ENCODE data around the gene LMAN1L. TPM values are rescaled to one million over a fixed set of nuclear protein-coding genes. Genes with fewer than 3 reads are reported as not detected.
"Not testable (repeated sequence)": the region's sequence is repeated elsewhere in the genome, so short reads cannot be mapped to it uniquely, and the experiment has no call there.

LMAN1L gene
- total RNA-seq, 1 donor from 2014 or later, result not detected

DNA sequence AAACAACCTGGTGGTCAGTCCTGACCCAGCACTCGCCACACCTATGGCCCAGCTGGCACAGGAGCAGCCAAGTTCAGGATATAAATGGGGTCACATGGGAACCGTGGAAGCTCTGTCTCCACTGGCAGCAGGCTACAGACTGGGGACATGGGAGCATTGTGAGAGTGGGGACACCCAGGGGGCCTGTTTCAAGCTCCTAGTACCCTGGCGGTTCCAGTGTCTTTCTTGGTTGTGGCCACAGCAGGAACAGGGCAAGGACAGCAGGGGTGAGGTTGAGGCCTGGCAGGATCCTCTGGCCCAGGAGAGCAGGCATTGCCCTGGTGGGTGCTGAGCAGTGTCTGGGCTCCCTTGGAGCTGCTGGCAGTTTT is 28.8 kb upstream of the LMAN1L start:
- intact Hi-C loops (cut with DNase I), result loop anchor here (5.0 kb wide), 2 partner anchors 154 to 241 kb away; partner anchors contain the start of genes ARID3B and COX5A

DNA sequence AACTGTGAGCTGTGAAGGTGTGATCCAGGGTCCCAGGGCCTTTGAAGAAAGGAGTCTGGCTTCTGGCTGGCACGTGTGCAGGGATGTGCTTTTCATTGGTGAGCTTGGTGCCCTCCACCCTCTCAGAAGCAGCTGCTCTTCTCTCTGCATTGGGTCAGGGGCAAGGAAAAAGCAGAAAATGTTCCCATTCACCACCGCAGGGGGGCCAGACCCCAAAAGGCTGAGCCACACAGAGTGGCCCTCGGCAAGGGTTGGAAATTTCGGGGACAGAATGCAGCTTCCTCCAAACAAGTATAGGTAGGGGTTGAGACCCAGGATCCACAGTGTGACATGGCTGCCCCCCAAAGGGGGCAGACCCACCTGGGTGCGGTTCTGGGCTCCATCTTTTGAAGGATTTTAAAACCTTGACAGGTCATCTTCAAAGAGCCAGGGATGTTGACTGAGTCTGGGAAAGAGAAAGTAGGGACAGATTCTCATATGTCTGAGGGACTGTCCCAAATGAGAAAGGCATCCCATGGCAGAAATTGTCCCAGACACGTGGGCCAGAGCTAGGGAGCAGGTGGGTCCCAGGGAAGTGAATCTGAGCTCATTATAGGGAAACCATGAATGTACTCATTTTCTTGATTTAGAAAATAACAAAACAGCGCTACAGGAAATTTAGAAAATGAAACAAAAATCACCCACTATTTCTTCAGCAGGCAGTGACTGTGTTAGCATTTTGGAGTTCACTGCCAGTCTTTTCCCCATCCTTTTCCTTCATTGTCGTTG is 28.0 kb upstream of the LMAN1L start:
- no peaks in the 10 kb centered on the region for H3K9me3 ChIP-seq
- H3K36me3 ChIP-seq, result no peaks in the 10 kb centered on the region
- peaks cover 31 to 65% of the 10 kb centered on the region in 2 donors for H3K4me1 ChIP-seq
- H3K4me3 ChIP-seq, result peak overlapping the region in 1 of 2 donors; percentile 89
- no peak for DNase-seq (ENCODE audit: low spot score in 2 of 2)
- intact Hi-C loops (cut with DNase I), result loop anchor here (5.0 kb wide), 2 partner anchors 153 to 242 kb away; partner anchors contain the start of genes ARID3B and COX5A
- peak overlapping the region; percentile 76 to 79 for H3K27ac ChIP-seq
- H3K27me3 ChIP-seq, result no peaks in the 10 kb centered on the region
- TF ChIP-seq, protein P1, sequence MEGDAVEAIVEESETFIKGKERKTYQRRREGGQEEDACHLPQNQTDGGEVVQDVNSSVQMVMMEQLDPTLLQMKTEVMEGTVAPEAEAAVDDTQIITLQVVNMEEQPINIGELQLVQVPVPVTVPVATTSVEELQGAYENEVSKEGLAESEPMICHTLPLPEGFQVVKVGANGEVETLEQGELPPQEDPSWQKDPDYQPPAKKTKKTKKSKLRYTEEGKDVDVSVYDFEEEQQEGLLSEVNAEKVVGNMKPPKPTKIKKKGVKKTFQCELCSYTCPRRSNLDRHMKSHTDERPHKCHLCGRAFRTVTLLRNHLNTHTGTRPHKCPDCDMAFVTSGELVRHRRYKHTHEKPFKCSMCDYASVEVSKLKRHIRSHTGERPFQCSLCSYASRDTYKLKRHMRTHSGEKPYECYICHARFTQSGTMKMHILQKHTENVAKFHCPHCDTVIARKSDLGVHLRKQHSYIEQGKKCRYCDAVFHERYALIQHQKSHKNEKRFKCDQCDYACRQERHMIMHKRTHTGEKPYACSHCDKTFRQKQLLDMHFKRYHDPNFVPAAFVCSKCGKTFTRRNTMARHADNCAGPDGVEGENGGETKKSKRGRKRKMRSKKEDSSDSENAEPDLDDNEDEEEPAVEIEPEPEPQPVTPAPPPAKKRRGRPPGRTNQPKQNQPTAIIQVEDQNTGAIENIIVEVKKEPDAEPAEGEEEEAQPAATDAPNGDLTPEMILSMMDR (IDR thresholded peaks at IDR 0.05), result no peak

More for the DNA sequence above, 28.8 kb upstream of the LMAN1L start:
- peaks cover 27 to 56% of the 10 kb centered on the region in 2 donors for H3K4me1 ChIP-seq
- DNase-seq (ENCODE audit: low spot score in 2 of 2), result no peak
- H3K27ac ChIP-seq, result peak overlapping the region; percentile 76 to 78
- H3K27me3 ChIP-seq, result no peaks in the 10 kb centered on the region
- H3K4me3 ChIP-seq, result peak overlapping the region; percentile 89 to 95
- TF ChIP-seq, protein P1 (IDR thresholded peaks at IDR 0.05), result no peak
- H3K36me3 ChIP-seq, result no peaks in the 10 kb centered on the region
- H3K9me3 ChIP-seq, result no peaks in the 10 kb centered on the region

DNA sequence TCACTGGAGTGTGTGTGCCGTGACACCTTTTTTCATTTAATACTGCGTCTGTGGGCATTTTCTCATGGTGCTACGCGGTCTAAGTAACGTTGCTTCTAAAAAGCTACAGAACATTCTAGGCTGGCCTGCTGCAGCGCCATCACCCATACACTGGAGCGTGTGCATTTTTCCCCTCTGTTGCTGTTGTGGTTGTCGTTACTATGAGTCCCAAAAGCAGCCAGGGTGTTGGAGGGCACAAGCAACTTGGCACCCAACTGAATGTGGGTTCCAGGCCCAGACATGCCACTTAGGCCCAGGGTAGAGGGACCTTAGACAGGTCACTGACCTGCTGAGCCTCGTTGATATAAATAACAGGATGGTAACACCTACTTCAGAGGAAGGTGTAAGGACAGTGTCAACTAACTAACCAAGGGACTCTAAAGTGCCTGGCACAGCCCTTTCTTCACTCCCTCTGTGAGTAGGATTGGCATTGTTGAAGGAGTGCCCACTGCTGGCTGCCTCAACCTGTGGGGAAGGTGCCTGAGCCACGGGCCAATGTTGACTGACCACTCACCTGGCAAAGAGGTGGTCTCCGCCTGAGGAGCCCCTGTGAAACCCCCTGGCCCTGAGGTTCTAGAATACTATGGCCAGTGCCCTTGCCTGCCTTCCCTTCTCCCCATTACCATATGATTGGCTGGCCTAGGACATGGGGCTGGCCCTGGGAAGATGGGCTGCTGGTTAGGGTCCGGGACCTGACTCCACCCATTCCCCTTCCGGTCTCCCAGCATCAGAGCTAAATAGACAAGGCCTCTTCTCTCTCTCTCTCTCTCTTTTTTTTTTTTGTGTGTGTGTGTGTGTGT is 27.2 kb upstream of the LMAN1L start:
- no peak overlapping the region for H3K4me3 ChIP-seq
- H3K27ac ChIP-seq, result peak overlapping the region; percentile 62 to 79
- intact Hi-C loops (cut with DNase I), result no loop called here
- TF ChIP-seq, protein P1 (IDR thresholded peaks at IDR 0.05), result no peak
- no peak for DNase-seq (ENCODE audit: low spot score in 2 of 2)
- H3K9me3 ChIP-seq, result no peaks in the 10 kb centered on the region
- peaks cover 37 to 73% of the 10 kb centered on the region in 2 donors for H3K4me1 ChIP-seq
- no peaks in the 10 kb centered on the region for H3K36me3 ChIP-seq
- no peaks in the 10 kb centered on the region for H3K27me3 ChIP-seq

DNA sequence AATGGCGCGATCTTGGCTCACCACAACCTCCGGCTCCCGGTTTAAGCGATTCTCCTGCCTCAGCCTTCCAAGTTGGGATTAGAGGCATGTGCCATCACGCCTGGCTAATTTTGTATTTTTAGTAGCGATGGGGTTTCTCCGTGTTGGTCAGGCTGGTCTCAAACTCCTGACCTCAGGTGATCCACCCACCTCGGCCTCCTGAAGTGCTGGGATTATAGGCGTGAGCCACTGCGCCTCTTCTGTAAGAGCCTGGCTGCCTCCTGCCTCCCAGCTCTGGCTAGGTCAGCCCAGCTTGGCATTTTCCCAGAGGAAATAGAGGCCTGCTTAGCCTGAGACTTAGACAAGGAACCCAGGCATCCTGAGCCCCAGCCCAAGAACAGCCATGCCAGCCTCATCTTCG is 26.6 kb upstream of the LMAN1L start:
- Histone ChIP-seq H3K4me3 (peak overlapping the region in 1 of 2 donors; percentile 14), H3K4me1 (peaks cover 37 to 75% of the 10 kb centered on the region in 2 donors), H3K27ac (peak overlapping the region; percentile 62 to 79)
- H3K36me3 ChIP-seq; H3K9me3 ChIP-seq; H3K27me3 ChIP-seq; intact Hi-C loops (cut with DNase I); DNase-seq (ENCODE audit: low spot score in 2 of 2): not testable (repeated sequence)

DNA sequence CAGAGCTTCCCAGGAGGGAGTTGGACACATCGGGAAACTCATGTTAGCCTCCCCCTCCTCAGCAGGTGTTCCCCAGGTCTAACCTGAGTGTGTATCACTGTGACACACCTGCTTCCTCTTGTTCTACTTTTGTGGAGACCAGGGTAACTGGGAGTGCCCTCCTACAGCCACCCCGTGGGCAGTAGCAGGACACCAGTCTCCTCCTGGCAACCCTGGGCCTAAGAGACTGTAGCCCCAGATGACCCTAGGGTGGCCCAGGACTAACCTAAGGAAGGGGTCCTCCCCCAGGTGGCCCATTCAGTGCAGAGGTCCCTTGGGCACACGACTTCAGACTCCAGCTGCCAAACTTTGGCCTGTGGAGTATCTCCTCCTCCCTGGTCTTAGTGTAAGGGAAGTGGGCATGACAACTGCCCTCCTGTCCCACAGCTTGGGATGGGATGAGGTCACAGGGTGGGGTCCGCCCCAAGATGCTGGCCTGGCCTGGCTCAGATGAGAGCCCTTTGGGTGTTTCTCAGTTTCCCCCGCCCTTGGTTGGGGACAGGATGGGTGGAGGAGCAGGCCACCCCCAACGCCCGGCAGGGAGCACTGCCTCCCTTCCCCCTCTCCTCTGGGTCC is 26.0 kb upstream of the LMAN1L start:
- no peaks in the 10 kb centered on the region for H3K27me3 ChIP-seq
- peak overlapping the region; percentile 62 to 79 for H3K27ac ChIP-seq
- no peaks in the 10 kb centered on the region for H3K36me3 ChIP-seq
- H3K4me3 ChIP-seq, result peak overlapping the region in 1 of 2 donors; percentile 14
- no peak for DNase-seq (ENCODE audit: low spot score in 2 of 2)
- peaks cover 32 to 69% of the 10 kb centered on the region in 2 donors for H3K4me1 ChIP-seq
- TF ChIP-seq, protein P1 (IDR thresholded peaks at IDR 0.05), result no peak
- intact Hi-C loops (cut with DNase I), result no loop called here
- no peaks in the 10 kb centered on the region for H3K9me3 ChIP-seq
